HL-60 (cell line): Measurements from ENCODE around the gene LRRC8D.

Experiments
- GABPA ChIP-seq: IDR thresholded peaks from 2 replicates; pipeline ENCODE4 v1.6.1; 2012; ENCODE audit warnings: low read depth
- POLR2AphosphoS5 ChIP-seq: IDR thresholded peaks from 2 replicates; pipeline ENCODE4 v1.6.1; 2012; ENCODE audit warnings: low read depth
- TF ChIP-seq, protein P1 (sequence below): IDR thresholded peaks from one replicate; pipeline ENCODE4 v1.5.1; 2011; ENCODE audit warnings: low read length, control low read depth, inconsistent platforms; ENCODE audit not compliant: insufficient read depth
- TF ChIP-seq, protein P2 (sequence below): IDR thresholded peaks from 2 replicates; pipeline ENCODE4 v1.6.1; 2012; ENCODE audit warnings: low read depth; ENCODE audit not compliant: insufficient replicate concordance

DNA sequence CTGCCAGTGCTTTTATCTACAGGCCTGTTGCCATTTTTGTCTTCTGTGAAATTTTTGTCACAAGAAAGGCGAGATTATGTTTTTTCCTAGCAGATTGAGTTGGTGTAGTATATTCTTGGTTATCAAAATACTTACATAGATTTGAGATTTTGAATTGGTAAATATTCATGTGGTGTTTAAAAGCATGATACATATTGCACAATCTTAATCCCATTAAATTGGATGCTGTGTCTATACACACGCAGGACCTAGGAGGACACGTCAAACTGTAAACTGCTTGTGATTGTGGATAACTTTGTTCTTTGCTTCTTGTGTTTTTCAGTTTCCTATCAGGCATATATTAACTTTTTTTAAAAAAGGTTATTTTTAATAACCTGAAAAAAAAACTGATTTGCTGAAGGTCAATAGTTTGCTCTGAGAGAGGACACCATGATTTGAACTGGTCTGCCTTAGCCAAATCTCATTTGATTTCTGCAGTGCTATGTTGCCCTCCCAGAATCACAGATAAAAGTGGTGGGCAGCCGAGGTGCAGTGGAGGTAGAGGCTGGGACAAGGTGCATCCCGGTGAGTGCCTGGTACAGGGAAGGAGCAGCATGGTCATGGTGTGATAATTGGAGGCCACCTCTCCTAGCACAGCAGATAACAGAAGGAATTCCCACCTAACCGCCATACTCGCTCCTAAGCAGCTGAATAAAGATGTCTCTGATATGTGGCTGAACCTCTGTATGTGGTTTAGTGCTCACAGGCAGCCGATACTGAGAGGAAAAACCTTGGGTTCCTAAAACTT, 76.7 kb downstream of the LRRC8D start:
- TF ChIP-seq, protein P1, sequence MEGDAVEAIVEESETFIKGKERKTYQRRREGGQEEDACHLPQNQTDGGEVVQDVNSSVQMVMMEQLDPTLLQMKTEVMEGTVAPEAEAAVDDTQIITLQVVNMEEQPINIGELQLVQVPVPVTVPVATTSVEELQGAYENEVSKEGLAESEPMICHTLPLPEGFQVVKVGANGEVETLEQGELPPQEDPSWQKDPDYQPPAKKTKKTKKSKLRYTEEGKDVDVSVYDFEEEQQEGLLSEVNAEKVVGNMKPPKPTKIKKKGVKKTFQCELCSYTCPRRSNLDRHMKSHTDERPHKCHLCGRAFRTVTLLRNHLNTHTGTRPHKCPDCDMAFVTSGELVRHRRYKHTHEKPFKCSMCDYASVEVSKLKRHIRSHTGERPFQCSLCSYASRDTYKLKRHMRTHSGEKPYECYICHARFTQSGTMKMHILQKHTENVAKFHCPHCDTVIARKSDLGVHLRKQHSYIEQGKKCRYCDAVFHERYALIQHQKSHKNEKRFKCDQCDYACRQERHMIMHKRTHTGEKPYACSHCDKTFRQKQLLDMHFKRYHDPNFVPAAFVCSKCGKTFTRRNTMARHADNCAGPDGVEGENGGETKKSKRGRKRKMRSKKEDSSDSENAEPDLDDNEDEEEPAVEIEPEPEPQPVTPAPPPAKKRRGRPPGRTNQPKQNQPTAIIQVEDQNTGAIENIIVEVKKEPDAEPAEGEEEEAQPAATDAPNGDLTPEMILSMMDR, result no peak
- TF ChIP-seq GABPA (no peak), POLR2AphosphoS5 (no peak)
- TF ChIP-seq, protein P2, sequence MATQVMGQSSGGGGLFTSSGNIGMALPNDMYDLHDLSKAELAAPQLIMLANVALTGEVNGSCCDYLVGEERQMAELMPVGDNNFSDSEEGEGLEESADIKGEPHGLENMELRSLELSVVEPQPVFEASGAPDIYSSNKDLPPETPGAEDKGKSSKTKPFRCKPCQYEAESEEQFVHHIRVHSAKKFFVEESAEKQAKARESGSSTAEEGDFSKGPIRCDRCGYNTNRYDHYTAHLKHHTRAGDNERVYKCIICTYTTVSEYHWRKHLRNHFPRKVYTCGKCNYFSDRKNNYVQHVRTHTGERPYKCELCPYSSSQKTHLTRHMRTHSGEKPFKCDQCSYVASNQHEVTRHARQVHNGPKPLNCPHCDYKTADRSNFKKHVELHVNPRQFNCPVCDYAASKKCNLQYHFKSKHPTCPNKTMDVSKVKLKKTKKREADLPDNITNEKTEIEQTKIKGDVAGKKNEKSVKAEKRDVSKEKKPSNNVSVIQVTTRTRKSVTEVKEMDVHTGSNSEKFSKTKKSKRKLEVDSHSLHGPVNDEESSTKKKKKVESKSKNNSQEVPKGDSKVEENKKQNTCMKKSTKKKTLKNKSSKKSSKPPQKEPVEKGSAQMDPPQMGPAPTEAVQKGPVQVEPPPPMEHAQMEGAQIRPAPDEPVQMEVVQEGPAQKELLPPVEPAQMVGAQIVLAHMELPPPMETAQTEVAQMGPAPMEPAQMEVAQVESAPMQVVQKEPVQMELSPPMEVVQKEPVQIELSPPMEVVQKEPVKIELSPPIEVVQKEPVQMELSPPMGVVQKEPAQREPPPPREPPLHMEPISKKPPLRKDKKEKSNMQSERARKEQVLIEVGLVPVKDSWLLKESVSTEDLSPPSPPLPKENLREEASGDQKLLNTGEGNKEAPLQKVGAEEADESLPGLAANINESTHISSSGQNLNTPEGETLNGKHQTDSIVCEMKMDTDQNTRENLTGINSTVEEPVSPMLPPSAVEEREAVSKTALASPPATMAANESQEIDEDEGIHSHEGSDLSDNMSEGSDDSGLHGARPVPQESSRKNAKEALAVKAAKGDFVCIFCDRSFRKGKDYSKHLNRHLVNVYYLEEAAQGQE, result no peak
